ENCODE data around the gene RNPEPL1. TPM values are rescaled to one million over a fixed set of nuclear protein-coding genes. Genes with fewer than 3 reads are reported as not detected.
A peak's percentile ranks its signal among the peaks of the same experiment; 100 is the strongest.
"Not testable (repeated sequence)": the region's sequence is repeated elsewhere in the genome, so short reads cannot be mapped to it uniquely, and the experiment has no call there.

RNPEPL1 gene
- total and polyA plus RNA-seq, 4 experiments from 2014 or later, result 13.6 to 145 (median 120) TPM

GRCh38 chr2:240558236-240558761 is 10.0 kb upstream of the RNPEPL1 start:
- peak overlapping the region; percentile 63 to 89 (median 84) for H3K4me3 Mint-ChIP-seq
- H3K9me3 Mint-ChIP-seq, result peaks cover 0 to 3% (median 0%) of the 10 kb centered on the region in 8 donors
- H3K4me1 Mint-ChIP-seq, result peaks cover 29 to 64% (median 46%) of the 10 kb centered on the region in 4 donors
- H3K4me1 ChIP-seq (ENCODE audit: insufficient read depth, low read length), result peaks cover 61% of the 10 kb centered on the region
- peaks cover 10 to 30% of the 10 kb centered on the region in 2 donors for H3K36me3 Mint-ChIP-seq
- POLR2A ChIA-PET (ENCODE audit: partially characterized antibody), result interaction anchor here (12.6 to 20.6 kb wide), 2 partner anchors 15 to 28 kb away, joined by 249 to 461 read pairs; partner anchors contain the start of genes CAPN10 and RNPEPL1
- peaks cover 12% of the 10 kb centered on the region for H3K36me3 ChIP-seq (ENCODE audit: insufficient read depth, low read length)
- H3K27ac Mint-ChIP-seq, result peak overlapping the region in 5 of 7 donors; percentile 39 to 99 (median 75)
- H3K4me3 ChIP-seq (ENCODE audit: low read length in 2 of 2), result no peak overlapping the region
- CTCF ChIA-PET (ENCODE audit: partially characterized antibody), result interaction anchor here (1.2 to 4.7 kb wide), 4 partner anchors 15 to 44 kb away, joined by 3 to 26 read pairs (median 8); partner anchors contain the start of gene CAPN10
- H3K27ac ChIP-seq (ENCODE audit: low read depth, low read length), result no peak overlapping the region
- no peaks in the 10 kb centered on the region for H3K9me3 ChIP-seq (ENCODE audit: control insufficient read depth in 1 of 2, low read length in 2 of 2)
- no peak for DNase-seq
- H3K27me3 Mint-ChIP-seq, result no peaks in the 10 kb centered on the region
- intact Hi-C loops (cut with micrococcal nuclease), result no loop called here
- H3K27me3 ChIP-seq (ENCODE audit: insufficient read depth, low read length), result no peaks in the 10 kb centered on the region

DNA sequence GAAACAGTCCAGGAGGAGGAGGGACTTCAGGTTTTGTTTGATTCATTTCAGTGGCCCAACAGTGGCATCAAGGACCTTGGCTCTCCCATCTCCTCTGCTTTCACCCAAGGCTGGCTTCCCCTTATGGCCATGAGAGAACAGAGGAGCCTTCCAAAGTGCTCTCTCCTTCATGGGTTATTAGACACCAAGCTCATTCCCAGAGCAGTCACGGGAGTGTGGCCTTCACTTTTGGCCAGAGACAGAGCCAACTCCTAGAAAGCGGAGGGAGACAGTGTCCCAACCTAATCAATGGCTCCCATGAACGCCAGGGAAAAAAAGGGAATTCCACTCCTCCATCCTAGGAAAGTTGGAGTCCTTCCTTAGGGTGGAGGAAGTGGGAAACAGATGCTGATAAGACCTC is 9.0 kb upstream of the RNPEPL1 start:
- peak overlapping the region; percentile 11 to 54 for H3K4me3 ChIP-seq (ENCODE audit: low read length in 2 of 2)
- H3K9me3 Mint-ChIP-seq, result peaks cover 0 to 3% (median 0%) of the 10 kb centered on the region in 8 donors
- H3K4me3 Mint-ChIP-seq, result peak overlapping the region; percentile 79 to 89 (median 86)
- H3K27ac Mint-ChIP-seq, result peak overlapping the region; percentile 67 to 99 (median 91)
- no peaks in the 10 kb centered on the region for H3K27me3 ChIP-seq (ENCODE audit: insufficient read depth, low read length)
- peaks cover 36 to 74% (median 54%) of the 10 kb centered on the region in 4 donors for H3K4me1 Mint-ChIP-seq
- H3K36me3 Mint-ChIP-seq, result peaks cover 10 to 33% of the 10 kb centered on the region in 2 donors
- H3K4me1 ChIP-seq (ENCODE audit: insufficient read depth, low read length), result peaks cover 71% of the 10 kb centered on the region
- ChIA-PET POLR2A (ENCODE audit: partially characterized antibody) (interaction anchor here (12.6 to 20.6 kb wide), 2 partner anchors 14 to 27 kb away, joined by 249 to 461 read pairs; partner anchors contain the start of genes CAPN10 and RNPEPL1), CTCF (ENCODE audit: partially characterized antibody) (interaction anchor here (2.0 to 4.7 kb wide), 3 partner anchors 21 to 45 kb away, joined by 8 to 26 read pairs (median 9); partner anchors contain the start of gene CAPN10)
- peaks cover 13% of the 10 kb centered on the region for H3K36me3 ChIP-seq (ENCODE audit: insufficient read depth, low read length)
- H3K27ac ChIP-seq (ENCODE audit: low read depth, low read length), result peak overlapping the region; percentile 86
- DNase-seq, result no peak
- H3K27me3 Mint-ChIP-seq, result no peaks in the 10 kb centered on the region
- intact Hi-C loops (cut with micrococcal nuclease), result no loop called here
- no peaks in the 10 kb centered on the region for H3K9me3 ChIP-seq (ENCODE audit: control insufficient read depth in 1 of 2, low read length in 2 of 2)

DNA sequence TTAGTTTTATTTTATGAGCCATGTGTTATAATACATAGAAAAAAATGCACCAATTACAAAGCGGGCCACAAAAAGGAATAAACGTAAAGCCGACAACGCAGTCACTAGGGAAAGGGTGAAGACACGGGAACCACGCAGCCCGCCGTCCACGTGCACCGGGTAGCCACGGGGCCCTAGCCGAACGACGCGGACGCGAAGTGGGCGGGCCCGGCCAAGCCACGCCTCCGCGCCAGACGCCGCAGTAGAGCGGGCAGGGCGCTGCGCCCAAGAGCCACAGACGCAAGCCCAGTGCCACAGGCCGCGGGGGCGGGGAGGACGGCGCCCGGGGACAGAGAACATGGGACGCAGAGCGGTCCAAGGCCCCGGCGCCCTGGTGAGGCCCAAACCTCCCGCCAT is 8.2 kb upstream of the RNPEPL1 start, which contains the start of gene DUSP28:
TSS of gene DUSP28 (plus strand) at position 274 of the 396 bp plus-strand sequence. CDS start 328 bp downstream, outside the sequence.
- Histone ChIP-seq H3K36me3 (ENCODE audit: insufficient read depth, low read length) (peaks cover 8% of the 10 kb centered on the region), H3K9me3 (ENCODE audit: control insufficient read depth in 1 of 2, low read length in 2 of 2) (no peaks in the 10 kb centered on the region), H3K4me1 (ENCODE audit: insufficient read depth, low read length) (peaks cover 79% of the 10 kb centered on the region), H3K27ac (ENCODE audit: low read depth, low read length) (peak within 1 kb of the TSS; percentile 86), H3K4me3 (ENCODE audit: low read length in 2 of 2) (peak within 1 kb of the TSS; percentile 54 to 90), H3K27me3 (ENCODE audit: insufficient read depth, low read length) (no peaks in the 10 kb centered on the region)
- intact Hi-C loops (cut with micrococcal nuclease), result loop anchor here (1.0 to 10.0 kb wide), 7 partner anchors 8 to 1158 kb away; partner anchors contain the start of genes ATG4B, HDAC4, HDLBP and NDUFA10
- Mint-ChIP-seq H3K27ac (peak within 1 kb of the TSS; percentile 86 to 99 (median 94)), H3K4me3 (peak within 1 kb of the TSS; percentile 84 to 91 (median 88)), H3K4me1 (peaks cover 43 to 78% (median 62%) of the 10 kb centered on the region in 4 donors), H3K27me3 (no peaks in the 10 kb centered on the region), H3K9me3 (peaks cover 0 to 3% (median 0%) of the 10 kb centered on the region in 8 donors), H3K36me3 (peaks cover 18 to 35% of the 10 kb centered on the region in 2 donors)
- DNase-seq, result peak; percentile 88 to 92 (median 90)
- ChIA-PET CTCF (ENCODE audit: partially characterized antibody) (interaction anchor here (1.1 to 2.0 kb wide), 5 partner anchors 12 to 46 kb away, joined by 3 to 11 read pairs (median 7); partner anchors contain the start of gene CAPN10), POLR2A (ENCODE audit: partially characterized antibody) (interaction anchor here (1.4 to 20.6 kb wide), 7 partner anchors 13 to 1077 kb away, joined by 3 to 461 read pairs (median 13); partner anchors contain the start of genes ATG4B, CAPN10, RNPEPL1 and THAP4)

- peak overlapping the region; percentile 86 to 99 (median 94) for H3K27ac Mint-ChIP-seq
- H3K4me1 Mint-ChIP-seq, result peaks cover 47 to 84% (median 67%) of the 10 kb centered on the region in 4 donors
- H3K27me3 Mint-ChIP-seq, result no peaks in the 10 kb centered on the region
- H3K4me3 Mint-ChIP-seq, result peak overlapping the region; percentile 84 to 91 (median 88)
- peak overlapping the region; percentile 86 for H3K27ac ChIP-seq (ENCODE audit: low read depth, low read length)
- peaks cover 8% of the 10 kb centered on the region for H3K36me3 ChIP-seq (ENCODE audit: insufficient read depth, low read length)
- no peaks in the 10 kb centered on the region for H3K9me3 ChIP-seq (ENCODE audit: control insufficient read depth in 1 of 2, low read length in 2 of 2)
- intact Hi-C loops (cut with micrococcal nuclease), result loop anchor here (1.0 to 10.0 kb wide), 8 partner anchors 8 to 1158 kb away; partner anchors contain the start of genes ATG4B, CAPN10, HDAC4 and HDLBP
- H3K9me3 Mint-ChIP-seq, result peaks cover 0 to 3% (median 0%) of the 10 kb centered on the region in 8 donors
- DNase-seq, result peak; percentile 99 to 100 (median 99)
- CTCF ChIA-PET (ENCODE audit: partially characterized antibody), result interaction anchor here (1.1 to 2.0 kb wide), 5 partner anchors 12 to 46 kb away, joined by 3 to 13 read pairs (median 7); partner anchors contain the start of gene CAPN10
- no peaks in the 10 kb centered on the region for H3K27me3 ChIP-seq (ENCODE audit: insufficient read depth, low read length)
- peaks cover 85% of the 10 kb centered on the region for H3K4me1 ChIP-seq (ENCODE audit: insufficient read depth, low read length)
- H3K4me3 ChIP-seq (ENCODE audit: low read length in 2 of 2), result peak overlapping the region; percentile 54 to 90
- peaks cover 21 to 39% of the 10 kb centered on the region in 2 donors for H3K36me3 Mint-ChIP-seq
- POLR2A ChIA-PET (ENCODE audit: partially characterized antibody), result interaction anchor here (0.8 to 20.6 kb wide), 17 partner anchors 10 to 1141 kb away, joined by 3 to 461 read pairs (median 4); partner anchors contain the start of genes ATG4B, CAPN10, GPR35 and ING5
Measured at GRCh38 chr2:240560480-240561324, 7.6 kb upstream of the RNPEPL1 start.

GRCh38 chr2:240561325-240561971 is 6.8 kb upstream of the RNPEPL1 start:
- peak in 3 of 5 donors; percentile 17 to 58 (median 33) for DNase-seq
- ChIA-PET POLR2A (ENCODE audit: partially characterized antibody) (interaction anchor here (0.8 to 20.6 kb wide), 16 partner anchors 11 to 1140 kb away, joined by 3 to 461 read pairs (median 4); partner anchors contain the start of genes CAPN10, GPR35, ING5 and MTERF4), CTCF (ENCODE audit: partially characterized antibody) (interaction anchor here (1.1 to 3.0 kb wide), 6 partner anchors 11 to 47 kb away, joined by 3 to 13 read pairs (median 8); partner anchors contain the start of gene CAPN10)
- Histone ChIP-seq H3K27ac (ENCODE audit: low read depth, low read length) (peak overlapping the region; percentile 86), H3K4me1 (ENCODE audit: insufficient read depth, low read length) (peaks cover 86% of the 10 kb centered on the region), H3K36me3 (ENCODE audit: insufficient read depth, low read length) (peaks cover 8% of the 10 kb centered on the region), H3K27me3 (ENCODE audit: insufficient read depth, low read length) (no peaks in the 10 kb centered on the region), H3K4me3 (ENCODE audit: low read length in 2 of 2) (peak overlapping the region; percentile 54 to 90), H3K9me3 (ENCODE audit: control insufficient read depth in 1 of 2, low read length in 2 of 2) (no peaks in the 10 kb centered on the region)
- intact Hi-C loops (cut with micrococcal nuclease), result loop anchor here (1.0 to 10.0 kb wide), 6 partner anchors 25 to 1159 kb away; partner anchors contain the start of genes ATG4B, CAPN10, HDAC4 and HDLBP
- Mint-ChIP-seq H3K9me3 (peaks cover 0 to 3% (median 0%) of the 10 kb centered on the region in 8 donors), H3K27me3 (no peaks in the 10 kb centered on the region), H3K4me3 (peak overlapping the region; percentile 84 to 91 (median 88)), H3K36me3 (peaks cover 21 to 42% of the 10 kb centered on the region in 2 donors), H3K4me1 (peaks cover 47 to 86% (median 65%) of the 10 kb centered on the region in 4 donors), H3K27ac (peak overlapping the region; percentile 86 to 99 (median 94))

DNA sequence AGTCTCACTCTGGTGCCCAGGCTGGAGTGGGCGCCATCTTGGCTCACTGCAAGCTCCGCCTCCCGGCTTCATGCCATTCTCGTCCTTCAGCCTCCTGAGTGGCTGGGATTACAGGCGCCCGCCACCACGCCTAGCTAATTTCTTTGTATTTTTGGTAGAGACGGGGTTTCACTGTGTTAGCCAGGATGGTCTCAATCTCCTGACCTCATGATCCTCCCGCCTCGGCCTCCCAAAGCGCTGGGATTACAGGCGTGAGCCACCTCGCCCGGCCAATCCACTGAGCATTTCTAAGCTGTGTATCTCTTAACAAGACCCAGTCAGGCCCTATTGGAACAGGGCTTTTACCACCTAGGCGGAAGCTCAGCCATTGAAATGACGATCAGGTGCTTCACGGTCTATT is 5.1 kb upstream of the RNPEPL1 start:
- peaks cover 82% of the 10 kb centered on the region for H3K4me1 ChIP-seq (ENCODE audit: insufficient read depth, low read length)
- not testable (repeated sequence) for H3K36me3 ChIP-seq (ENCODE audit: insufficient read depth, low read length); H3K27ac ChIP-seq (ENCODE audit: low read depth, low read length); H3K4me3 ChIP-seq (ENCODE audit: low read length in 2 of 2); DNase-seq; H3K9me3 ChIP-seq (ENCODE audit: control insufficient read depth in 1 of 2, low read length in 2 of 2); H3K27me3 Mint-ChIP-seq; H3K27me3 ChIP-seq (ENCODE audit: insufficient read depth, low read length); H3K9me3 Mint-ChIP-seq
- Mint-ChIP-seq H3K27ac (peak overlapping the region in 2 of 7 donors; percentile 27 to 99), H3K4me3 (peak overlapping the region in 2 of 8 donors; percentile 94 to 95), H3K4me1 (peaks cover 48 to 91% (median 66%) of the 10 kb centered on the region in 4 donors), H3K36me3 (peaks cover 21 to 40% of the 10 kb centered on the region in 2 donors)
- intact Hi-C loops (cut with micrococcal nuclease), result loop anchor here (5.0 to 10.0 kb wide), 4 partner anchors 536 to 1161 kb away; partner anchors contain the start of genes ATG4B, HDAC4, HDLBP and NDUFA10
- ChIA-PET POLR2A (ENCODE audit: partially characterized antibody) (interaction anchor here (4.6 to 20.6 kb wide), 2 partner anchors 15 to 24 kb away, joined by 131 to 461 read pairs; partner anchors contain the start of gene CAPN10), CTCF (ENCODE audit: partially characterized antibody) (interaction anchor here (1.7 to 3.0 kb wide), 2 partner anchors 23 to 49 kb away, joined by 5 to 10 read pairs; partner anchors contain the start of gene CAPN10)
